GM18499 (cell line): Measurements from ENCODE around the gene CPM.

ENCODE experiments used
- ATAC-seq: cut with Tn5 transposase; IDR thresholded peaks from one replicate; pipeline ENCODE4 v1.9.1; 2021; ENCODE audit warnings: moderate number of reproducible peaks; ENCODE audit not compliant: insufficient read depth, unreplicated experiment

Gene CPM

GRCh38 chr12:68957273-68957672 lies 24.3 kb upstream of the CPM start:
- no peak for ATAC-seq

GRCh38 chr12:68956466-68956865 lies 23.5 kb upstream of the CPM start:
- ATAC-seq = no peak

- ATAC-seq = no peak
Observed at GRCh38 chr12:68954811-68955210, 21.8 kb upstream of the CPM start.

GRCh38 chr12:68953536-68953935 lies 20.6 kb upstream of the CPM start:
- ATAC-seq = no peak

GRCh38 chr12:68951652-68952051 lies 18.7 kb upstream of the CPM start:
- ATAC-seq = no peak

GRCh38 chr12:68950511-68950910 lies 17.5 kb upstream of the CPM start:
- no peak for ATAC-seq

GRCh38 chr12:68945255-68945654 lies 12.3 kb upstream of the CPM start:
- no peak for ATAC-seq

GRCh38 chr12:68944296-68945076 lies 11.5 kb upstream of the CPM start:
- ATAC-seq = no peak

- no peak for ATAC-seq
Observed at GRCh38 chr12:68943848-68944247, 10.9 kb upstream of the CPM start.

- ATAC-seq = no peak
Observed at GRCh38 chr12:68940731-68941130, 7.8 kb upstream of the CPM start.

GRCh38 chr12:68939505-68939904 lies 6.5 kb upstream of the CPM start:
- no peak for ATAC-seq

GRCh38 chr12:68934392-68934791 lies 1.4 kb upstream of the CPM start:
- ATAC-seq = no peak

- ATAC-seq = peak; percentile 39
Observed at GRCh38 chr12:68932128-68932960, 627 bp downstream of the CPM start.

- no peak for ATAC-seq
Observed at GRCh38 chr12:68930178-68930577, 2.8 kb downstream of the CPM start.

GRCh38 chr12:68924546-68924945 lies 8.4 kb downstream of the CPM start:
- ATAC-seq = no peak

- ATAC-seq = no peak
Observed at GRCh38 chr12:68919581-68920239, 13.3 kb downstream of the CPM start.

GRCh38 chr12:68918960-68919359 lies 14.0 kb downstream of the CPM start:
- ATAC-seq = no peak

GRCh38 chr12:68915055-68915454 lies 17.9 kb downstream of the CPM start:
- ATAC-seq = no peak

- ATAC-seq = no peak
Observed at GRCh38 chr12:68913682-68914081, 19.3 kb downstream of the CPM start.

- no peak for ATAC-seq
Observed at GRCh38 chr12:68912916-68913315, 20.1 kb downstream of the CPM start.

GRCh38 chr12:68911197-68911718 lies 21.7 kb downstream of the CPM start:
- ATAC-seq = no peak
